Neutrophil (primary cell): ENCODE measurements around the gene MCCD1.
"Not testable (repeated sequence)": the region's sequence is repeated elsewhere in the genome, so short reads cannot be mapped to it uniquely, and the experiment has no call there.

ENCODE experiments used
- H3K27ac ChIP-seq: fragments of 200-600 bp; sonication (generic); 2 replicates; pipeline ENCODE4 v1.5.1; 2016; ENCODE audit warnings: mild to moderate bottlenecking, moderate library complexity
- H3K27me3 ChIP-seq: fragments of 200-600 bp; sonication (generic); 2 replicates; pipeline ENCODE4 v1.6.0; 2016; ENCODE audit warnings: mild to moderate bottlenecking
- H3K36me3 ChIP-seq: fragments of 200-600 bp; sonication (generic); 2 replicates; pipeline ENCODE4 v1.5.1; 2017
- H3K4me1 ChIP-seq, 2 experiments: fragments of 200-600 bp in 1 of 2; sonication (generic) in 1 of 2; 1 replicate in 1 of 2; 2 replicates in 1 of 2; pipeline versions ENCODE4 v1.5.1 to v1.6.1; 2013 to 2016; ENCODE audit warnings: low read depth in 1 of 2, low read length in 1 of 2, mild to moderate bottlenecking in 1 of 2, moderate library complexity in 1 of 2; ENCODE audit not compliant: control insufficient read depth in 1 of 2, insufficient read depth in 1 of 2
- H3K4me3 ChIP-seq, 2 experiments: fragments of 200-600 bp in 1 of 2; sonication (generic) in 1 of 2; 1 replicate in 1 of 2; 2 replicates in 1 of 2; pipeline ENCODE4 v1.5.1; 2013 to 2016; ENCODE audit warnings: low read depth in 1 of 2, low read length in 1 of 2, mild to moderate bottlenecking in 1 of 2, moderate library complexity in 1 of 2
- H3K9me3 ChIP-seq: fragments of 200-600 bp; sonication (generic); 2 replicates; pipeline ENCODE4 v1.5.1; 2016
- TF ChIP-seq, protein P1 (sequence below): fragments of 200-600 bp; sonication (generic); IDR thresholded peaks from 2 replicates; pipeline ENCODE4 v1.5.1; 2016; ENCODE audit warnings: antibody characterized with exemption

Gene MCCD1

DNA sequence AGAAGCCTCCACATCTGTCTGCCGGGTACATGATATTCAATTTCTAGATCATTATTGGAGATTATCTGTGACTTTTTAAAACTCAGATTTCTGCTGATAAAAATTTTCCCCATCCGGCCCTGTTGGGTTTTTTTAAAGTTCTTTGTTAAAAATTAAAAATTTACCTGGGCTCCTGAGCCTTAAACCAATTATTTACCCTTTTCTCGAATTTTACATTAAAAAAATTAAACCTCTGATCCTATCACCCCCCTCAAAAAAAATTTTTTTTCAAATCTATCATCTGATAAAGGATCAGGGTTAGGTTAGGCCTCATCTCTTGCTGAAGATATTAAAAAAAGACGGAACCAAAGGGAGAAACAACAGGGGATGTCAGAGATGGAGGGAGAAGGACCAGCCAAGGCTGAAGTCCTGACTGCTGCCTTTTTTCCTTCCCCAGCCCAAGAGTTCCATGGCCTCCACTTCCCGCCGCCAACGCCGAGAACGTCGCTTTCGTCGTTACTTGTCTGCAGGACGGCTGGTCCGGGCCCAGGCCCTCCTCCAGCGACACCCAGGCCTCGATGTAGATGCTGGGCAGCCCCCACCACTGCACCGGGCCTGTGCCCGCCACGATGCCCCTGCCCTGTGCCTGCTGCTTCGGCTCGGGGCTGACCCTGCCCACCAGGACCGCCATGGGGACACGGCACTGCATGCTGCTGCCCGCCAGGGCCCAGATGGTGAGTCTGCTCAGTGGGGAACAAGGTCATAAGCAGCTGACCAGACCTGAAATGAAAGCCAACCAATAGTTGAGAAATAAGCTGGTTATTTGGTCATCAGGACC lies 19.2 kb downstream of the MCCD1 start:
- TF ChIP-seq, protein P1, sequence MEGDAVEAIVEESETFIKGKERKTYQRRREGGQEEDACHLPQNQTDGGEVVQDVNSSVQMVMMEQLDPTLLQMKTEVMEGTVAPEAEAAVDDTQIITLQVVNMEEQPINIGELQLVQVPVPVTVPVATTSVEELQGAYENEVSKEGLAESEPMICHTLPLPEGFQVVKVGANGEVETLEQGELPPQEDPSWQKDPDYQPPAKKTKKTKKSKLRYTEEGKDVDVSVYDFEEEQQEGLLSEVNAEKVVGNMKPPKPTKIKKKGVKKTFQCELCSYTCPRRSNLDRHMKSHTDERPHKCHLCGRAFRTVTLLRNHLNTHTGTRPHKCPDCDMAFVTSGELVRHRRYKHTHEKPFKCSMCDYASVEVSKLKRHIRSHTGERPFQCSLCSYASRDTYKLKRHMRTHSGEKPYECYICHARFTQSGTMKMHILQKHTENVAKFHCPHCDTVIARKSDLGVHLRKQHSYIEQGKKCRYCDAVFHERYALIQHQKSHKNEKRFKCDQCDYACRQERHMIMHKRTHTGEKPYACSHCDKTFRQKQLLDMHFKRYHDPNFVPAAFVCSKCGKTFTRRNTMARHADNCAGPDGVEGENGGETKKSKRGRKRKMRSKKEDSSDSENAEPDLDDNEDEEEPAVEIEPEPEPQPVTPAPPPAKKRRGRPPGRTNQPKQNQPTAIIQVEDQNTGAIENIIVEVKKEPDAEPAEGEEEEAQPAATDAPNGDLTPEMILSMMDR: peak; percentile 3
- Histone ChIP-seq H3K4me1 (peaks cover 55 to 57% of the 10 kb centered on the region in 2 experiments), H3K27ac (peak overlapping the region; percentile 89), H3K9me3 (no peaks in the 10 kb centered on the region), H3K4me3 (peak overlapping the region; percentile 64 to 72), H3K27me3 (no peaks in the 10 kb centered on the region), H3K36me3 (no peaks in the 10 kb centered on the region)

DNA sequence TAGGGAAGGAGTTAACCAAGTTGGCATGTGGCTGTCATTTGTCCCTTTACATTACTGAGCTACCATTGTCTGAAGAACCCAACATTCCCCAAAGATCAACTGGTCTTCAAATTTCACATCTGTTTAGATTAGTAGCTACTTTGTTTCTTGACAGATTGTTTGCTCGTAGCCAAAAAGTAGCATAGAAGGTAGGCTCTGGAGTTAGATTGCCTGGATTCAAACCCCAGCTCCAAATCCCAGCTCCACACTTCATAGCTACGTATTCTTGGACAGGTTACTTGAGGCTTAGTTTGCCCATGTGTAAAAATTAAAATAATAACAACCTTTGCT lies 19.7 kb downstream of the MCCD1 start:
- Histone ChIP-seq H3K4me3 (no peak overlapping the region), H3K9me3 (no peaks in the 10 kb centered on the region), H3K27ac (peak overlapping the region; percentile 89), H3K36me3 (no peaks in the 10 kb centered on the region), H3K27me3 (no peaks in the 10 kb centered on the region), H3K4me1 (peaks cover 57 to 60% of the 10 kb centered on the region in 2 experiments)
- TF ChIP-seq, protein P1: no peak

DNA sequence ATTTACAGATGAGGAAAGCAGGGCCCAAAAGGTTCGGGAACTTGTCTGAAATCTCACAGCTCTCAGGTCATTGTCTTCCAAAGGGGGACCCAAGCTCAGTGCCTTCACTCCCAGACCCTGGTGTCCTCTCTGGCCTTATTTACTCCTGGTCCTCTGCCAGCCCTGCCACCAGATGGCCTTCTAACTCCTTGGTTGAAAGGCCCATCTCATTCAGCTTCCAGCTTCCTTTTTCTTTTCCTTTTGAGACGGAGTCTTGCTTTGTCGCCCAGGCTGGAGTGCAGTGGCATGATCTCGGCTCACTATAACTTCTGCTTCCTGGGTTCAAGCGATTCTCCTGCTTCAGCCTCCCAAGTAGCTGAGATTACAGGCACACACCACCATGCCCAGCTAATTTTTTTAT lies 22.6 kb downstream of the MCCD1 start:
- H3K36me3 ChIP-seq, H3K27me3 ChIP-seq, H3K9me3 ChIP-seq: not testable (repeated sequence)
- TF ChIP-seq, protein P1: peak; percentile 87
- H3K4me1 ChIP-seq: peaks cover 62 to 64% of the 10 kb centered on the region in 2 experiments
- H3K27ac ChIP-seq: peak overlapping the region; percentile 69
- peak overlapping the region in 1 of 2 experiments; percentile 42 for H3K4me3 ChIP-seq

DNA sequence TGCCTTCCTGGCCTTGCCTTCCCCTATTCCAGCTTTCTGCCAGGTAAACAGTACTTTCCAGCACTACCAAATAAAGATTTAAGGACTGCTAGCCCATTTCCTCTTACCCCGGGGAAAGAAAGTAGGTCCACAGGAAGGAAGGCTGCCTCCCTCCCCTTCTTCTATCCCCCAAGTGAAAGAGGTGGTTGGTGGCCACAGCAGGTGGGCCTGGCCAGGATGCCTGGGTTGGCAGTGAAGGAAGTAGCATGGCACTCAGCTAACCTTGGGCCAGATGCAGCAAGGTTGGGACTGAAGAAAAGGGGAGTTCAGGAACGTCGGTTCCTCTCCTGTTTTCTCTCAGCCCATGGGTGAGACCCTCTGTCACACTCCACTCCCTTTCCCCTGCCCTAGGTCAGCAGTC lies 27.5 kb downstream of the MCCD1 start:
- Histone ChIP-seq H3K36me3 (no peaks in the 10 kb centered on the region), H3K27ac (peak overlapping the region; percentile 98), H3K27me3 (no peaks in the 10 kb centered on the region), H3K9me3 (no peaks in the 10 kb centered on the region), H3K4me3 (no peak overlapping the region), H3K4me1 (peaks cover 76 to 78% of the 10 kb centered on the region in 2 experiments)
- TF ChIP-seq, protein P1: no peak

DNA sequence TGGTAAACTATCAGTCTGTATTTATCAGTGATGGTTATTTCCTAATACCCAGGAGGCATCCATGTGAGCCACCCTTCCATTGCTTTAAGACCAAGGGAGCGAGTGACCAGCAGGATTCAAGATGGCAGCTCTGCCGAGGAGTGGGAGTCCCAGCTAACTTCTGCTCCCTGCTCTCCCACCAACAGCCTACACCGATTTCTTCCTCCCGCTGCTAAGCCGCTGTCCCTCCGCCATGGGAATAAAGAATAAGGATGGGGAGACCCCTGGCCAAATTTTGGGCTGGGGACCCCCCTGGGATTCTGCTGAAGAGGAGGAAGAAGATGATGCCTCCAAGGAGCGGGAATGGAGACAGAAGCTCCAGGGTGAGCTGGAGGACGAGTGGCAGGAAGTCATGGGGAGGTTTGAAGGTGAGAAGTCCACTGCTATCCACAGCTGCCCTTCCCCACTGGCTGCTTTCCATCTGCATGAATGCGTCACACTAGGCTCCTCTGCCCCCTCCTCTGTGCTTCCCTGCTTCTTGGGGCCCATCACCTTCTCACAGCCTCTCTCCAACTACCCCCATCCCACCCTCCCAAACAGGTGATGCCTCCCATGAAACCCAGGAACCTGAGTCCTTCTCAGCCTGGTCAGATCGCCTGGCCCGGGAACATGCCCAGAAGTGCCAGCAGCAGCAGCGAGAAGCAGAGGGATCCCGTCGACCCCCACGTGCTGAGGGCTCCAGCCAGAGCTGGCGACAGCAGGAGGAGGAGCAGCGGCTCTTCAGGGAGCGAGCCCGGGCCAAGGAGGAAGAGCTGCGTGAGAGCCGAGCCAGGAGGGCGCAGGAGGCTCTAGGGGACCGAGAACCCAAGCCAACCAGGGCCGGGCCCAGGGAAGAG lies 28.9 kb downstream of the MCCD1 start:
- TF ChIP-seq, protein P1: no peak
- Histone ChIP-seq H3K36me3 (no peaks in the 10 kb centered on the region), H3K9me3 (no peaks in the 10 kb centered on the region), H3K27ac (peak overlapping the region; percentile 98), H3K4me1 (peaks cover 75 to 76% of the 10 kb centered on the region in 2 experiments), H3K27me3 (no peaks in the 10 kb centered on the region), H3K4me3 (peak overlapping the region; percentile 62 to 68)
